ENCODE data around the gene DHRS1. TPM values are rescaled to one million over a fixed set of nuclear protein-coding genes. Genes with fewer than 3 reads are reported as not detected.
A peak's percentile ranks its signal among the peaks of the same experiment; 100 is the strongest.

DHRS1 gene
- total and polyA plus RNA-seq, 2 experiments from 2014 or later: 15.0 to 15.4 TPM

GRCh38 chr14:24270537-24271133 lies 28.9 kb downstream of the DHRS1 start:
- Histone ChIP-seq H3K4me1 (ENCODE audit: insufficient read depth) (peaks cover 16% of the 10 kb centered on the region), H3K79me2 (replicated peaks; ENCODE audit: insufficient read depth) (no peaks in the 10 kb centered on the region; the same call in 1 of the 2 replicates), H3K9me2 (ENCODE audit: insufficient read depth) (no peaks in the 10 kb centered on the region), H3K4me3 (peak overlapping the region; percentile 86), H3K4me2 (peak overlapping the region; percentile 84), H3K27me3 (ENCODE audit: insufficient read depth) (no peaks in the 10 kb centered on the region), H2AFZ (peak overlapping the region; percentile 93), H3K27ac (ENCODE audit: low read depth) (peak overlapping the region; percentile 95; the same call in 1 of the 2 replicates), H3K36me3 (ENCODE audit: insufficient read depth) (no peaks in the 10 kb centered on the region), H4K20me1 (replicated peaks; ENCODE audit: insufficient read depth) (no peaks in the 10 kb centered on the region), H3F3A (replicated peaks; ENCODE audit: low read depth) (peaks cover 11% of the 10 kb centered on the region; the same call in 1 of the 2 replicates)
- DNase-seq (ENCODE audit: low spot score) (no peak), ATAC-seq (peak; percentile 37; the same call in 2 of the 3 replicates)
- Mint-ChIP-seq H3K4me1 (peaks cover 22% of the 10 kb centered on the region), H3K27me3 (ENCODE audit: insufficient read depth, low read depth, poor library complexity) (peaks cover 9% of the 10 kb centered on the region), H3K9me3 (no peaks in the 10 kb centered on the region; the same call in 2 of the 3 replicates), H3K36me3 (ENCODE audit: low read depth) (peaks cover 6% of the 10 kb centered on the region; the same call in 2 of the 3 replicates), H3K27ac (peak overlapping the region; percentile 94), H3K4me3 (peak overlapping the region; percentile 77)
- TF ChIP-seq CREB1 (CRISPR knock-in tag; IDR thresholded peaks at IDR 0.05; ENCODE audit: low read depth) (0 out of 2 replicates have a peak, but pooled peaks have one; percentile 9), ZNF331 (CRISPR knock-in tag; IDR thresholded peaks at IDR 0.05; ENCODE audit: low read depth) (no peak)

DNA sequence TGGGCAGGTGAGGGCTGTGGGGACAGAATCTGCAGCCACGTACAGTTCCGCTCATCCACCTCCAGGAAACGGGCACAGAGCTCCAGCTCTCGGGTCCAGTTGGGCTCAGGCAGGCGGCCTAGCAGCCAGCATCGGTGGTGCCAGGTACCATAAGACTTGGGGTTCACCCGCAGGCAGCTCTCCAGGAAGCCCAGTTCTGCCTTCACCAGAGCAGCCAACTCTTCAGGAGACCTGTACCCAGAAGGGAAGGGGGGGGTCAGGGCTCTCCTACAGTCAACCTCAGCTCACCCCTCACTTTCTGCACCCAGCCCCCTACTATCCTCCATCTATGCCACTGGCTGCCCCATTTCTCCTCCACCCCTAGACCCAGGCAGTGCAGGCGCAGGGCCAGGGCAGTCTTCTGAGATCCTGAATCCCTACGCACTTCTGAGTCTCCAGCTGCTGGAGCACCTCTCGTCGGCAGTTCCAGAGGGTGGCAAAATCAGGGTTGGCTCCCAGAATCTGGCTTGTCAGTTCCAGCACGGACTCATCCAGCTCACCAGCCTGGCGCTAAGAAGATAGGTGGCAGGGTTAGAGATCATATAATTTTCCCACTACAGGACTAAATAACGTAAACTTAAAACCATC lies 29.6 kb downstream of the DHRS1 start:
- no peaks in the 10 kb centered on the region for H3K9me2 ChIP-seq (ENCODE audit: insufficient read depth)
- no peak overlapping the region for H2AFZ ChIP-seq
- H3K4me3 ChIP-seq: peak overlapping the region; percentile 86
- peaks cover 11% of the 10 kb centered on the region; the same call in 1 of the 2 replicates for H3F3A ChIP-seq (replicated peaks; ENCODE audit: low read depth)
- no peak overlapping the region for H3K27ac Mint-ChIP-seq
- peaks cover 22% of the 10 kb centered on the region for H3K4me1 Mint-ChIP-seq
- H3K4me1 ChIP-seq (ENCODE audit: insufficient read depth): peaks cover 16% of the 10 kb centered on the region
- H3K4me2 ChIP-seq: peak overlapping the region; percentile 84
- no peaks in the 10 kb centered on the region for H4K20me1 ChIP-seq (replicated peaks; ENCODE audit: insufficient read depth)
- no peaks in the 10 kb centered on the region; the same call in 1 of the 2 replicates for H3K79me2 ChIP-seq (replicated peaks; ENCODE audit: insufficient read depth)
- TF ChIP-seq CREB1 (CRISPR knock-in tag; IDR thresholded peaks at IDR 0.05; ENCODE audit: low read depth) (no peak), ZNF462 (CRISPR knock-in tag; IDR thresholded peaks at IDR 0.05) (no peak), EZH2 (IDR thresholded peaks at IDR 0.05; ENCODE audit: low read depth, unreplicated experiment) (no peak)
- peaks cover 8% of the 10 kb centered on the region for H3K27me3 Mint-ChIP-seq (ENCODE audit: insufficient read depth, low read depth, poor library complexity)
- peak overlapping the region; percentile 77; the same call in 2 of the 3 replicates for H3K4me3 Mint-ChIP-seq
- H3K27ac ChIP-seq (ENCODE audit: low read depth): no peak overlapping the region
- H3K9me3 Mint-ChIP-seq: no peaks in the 10 kb centered on the region; the same call in 2 of the 3 replicates
- H3K27me3 ChIP-seq (ENCODE audit: insufficient read depth): no peaks in the 10 kb centered on the region
- H3K36me3 Mint-ChIP-seq (ENCODE audit: low read depth): peaks cover 6% of the 10 kb centered on the region; the same call in 2 of the 3 replicates
- no peak for DNase-seq (ENCODE audit: low spot score)
- no peak for ATAC-seq
- no peaks in the 10 kb centered on the region for H3K36me3 ChIP-seq (ENCODE audit: insufficient read depth)

Measured in GM23338 (cell line).